BLaER1 treated with 17β-estradiol and CSF1 and Interleukin-3, amounts not matched to agents 10 nM and 100 nM (cell line): Measurements from ENCODE around the gene AHNAK2.

Experiments
- H3K27ac ChIP-seq, 11 experiments: shearing (Covaris generic); formaldehyde crosslinking; 2 replicates each; pipeline ENCODE4 v1.8.1; 2022
- H3K27me3 ChIP-seq, 11 experiments: shearing (Covaris generic); formaldehyde crosslinking; 2 replicates each; pipeline ENCODE4 v1.8.1; 2022
- H3K36me3 ChIP-seq, 11 experiments: shearing (Covaris generic); formaldehyde crosslinking; 2 replicates each; pipeline ENCODE4 v1.8.1; 2022
- H3K4me1 ChIP-seq, 10 experiments: shearing (Covaris generic); formaldehyde crosslinking; 2 replicates each; pipeline ENCODE4 v1.8.1; 2022
- H3K4me2 ChIP-seq, 11 experiments: shearing (Covaris generic); formaldehyde crosslinking; 2 replicates each; pipeline ENCODE4 v1.8.1; 2022
- H3K4me3 ChIP-seq, 10 experiments: shearing (Covaris generic); formaldehyde crosslinking; 2 replicates each; pipeline ENCODE4 v1.8.1; 2022
- H3K9ac ChIP-seq, 11 experiments: shearing (Covaris generic); formaldehyde crosslinking; 2 replicates each; pipeline ENCODE4 v1.8.1; 2022
- H3K9me3 ChIP-seq, 11 experiments: shearing (Covaris generic); formaldehyde crosslinking; replicated peaks in 1 of 11; 2 replicates each; pipeline ENCODE4 v1.8.1; 2022
- H4K20me1 ChIP-seq, 11 experiments: shearing (Covaris generic); formaldehyde crosslinking; 2 replicates each; pipeline ENCODE4 v1.8.1; 2022
- Cebpa-rat ChIP-seq, 11 experiments: shearing (Covaris generic); IDR thresholded peaks; 2 replicates each; pipeline ENCODE4 v1.8.1; 2022

Gene AHNAK2

DNA sequence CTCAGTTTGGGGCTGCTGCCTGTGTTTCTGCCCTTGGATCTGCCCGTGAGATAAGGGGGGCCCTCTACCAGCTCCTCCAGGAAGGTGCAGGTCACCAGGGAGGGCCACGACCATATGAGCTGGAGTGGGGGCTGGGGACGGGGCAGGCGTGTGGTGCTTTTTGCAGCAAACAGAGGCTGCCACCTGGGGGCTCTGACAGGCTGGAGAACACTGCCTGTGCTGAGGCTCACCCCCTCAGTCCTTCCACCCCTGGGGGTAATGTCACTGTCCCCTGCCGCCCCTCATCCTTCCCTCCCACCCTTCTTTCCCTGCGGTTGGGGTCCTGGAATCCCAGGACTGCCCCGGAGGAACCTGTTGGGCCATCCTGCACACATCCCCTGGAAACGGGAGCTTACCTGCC is 50.3 kb downstream of the AHNAK2 start:
- H3K36me3 ChIP-seq = peaks cover 0 to 13% (median 0%) of the 10 kb centered on the region in 11 experiments; a peak in 5 of 22 replicates
- TF ChIP-seq Cebpa-rat (IDR thresholded peaks at IDR 0.05) = no peak
- H3K27ac ChIP-seq = peak overlapping the region in 7 of 11 experiments; percentile 75 to 91 (median 83); a peak in 12 of 22 replicates
- peaks cover 0 to 48% (median 0%) of the 10 kb centered on the region in 11 experiments; a peak in 5 of 22 replicates for H4K20me1 ChIP-seq
- H3K9ac ChIP-seq = peak overlapping the region in 8 of 11 experiments; percentile 61 to 84 (median 75); a peak in 13 of 22 replicates
- peaks cover 3 to 8% (median 7%) of the 10 kb centered on the region in 11 experiments; a peak in 15 of 22 replicates for H3K9me3 ChIP-seq
- peak overlapping the region; percentile 89 to 100 (median 98); a peak in 21 of 22 replicates for H3K4me2 ChIP-seq
- peak overlapping the region in 2 of 10 experiments; percentile 57 to 66; a peak in 4 of 20 replicates for H3K4me3 ChIP-seq
- peaks cover 50 to 86% (median 81%) of the 10 kb centered on the region in 10 experiments for H3K4me1 ChIP-seq
- H3K27me3 ChIP-seq = peaks cover 0 to 12% (median 0%) of the 10 kb centered on the region in 11 experiments; a peak in 3 of 22 replicates

DNA sequence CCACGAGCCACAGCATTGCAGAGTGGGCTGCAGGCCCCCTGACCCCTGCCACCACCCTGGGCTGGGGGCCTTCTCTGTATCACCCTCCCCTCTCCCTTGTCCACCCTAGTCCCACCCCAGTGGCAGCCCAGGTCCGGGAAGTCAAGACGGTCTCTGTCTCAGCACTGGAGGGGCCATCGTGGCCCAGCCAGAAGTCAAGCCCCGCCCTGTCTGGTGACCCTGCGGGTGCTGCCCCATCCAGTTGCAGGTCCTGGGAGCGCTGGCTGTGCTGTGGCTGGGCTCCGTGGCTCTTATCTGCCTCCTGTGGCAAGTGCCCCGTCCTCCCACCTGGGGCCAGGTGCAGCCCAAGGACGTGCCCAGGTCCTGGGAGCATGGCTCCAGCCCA is 50.8 kb downstream of the AHNAK2 start:
- peaks cover 0 to 13% (median 0%) of the 10 kb centered on the region in 11 experiments; a peak in 5 of 22 replicates for H3K36me3 ChIP-seq
- H3K9ac ChIP-seq = peak overlapping the region in 8 of 11 experiments; percentile 61 to 84 (median 75); a peak in 14 of 22 replicates
- H3K27ac ChIP-seq = peak overlapping the region in 7 of 11 experiments; percentile 75 to 91 (median 83); a peak in 15 of 22 replicates
- H4K20me1 ChIP-seq = peaks cover 0 to 48% (median 0%) of the 10 kb centered on the region in 11 experiments; a peak in 5 of 22 replicates
- H3K4me2 ChIP-seq = peak overlapping the region; percentile 89 to 100 (median 98)
- TF ChIP-seq Cebpa-rat (IDR thresholded peaks at IDR 0.05) = no peak
- H3K9me3 ChIP-seq = peaks cover 3 to 8% (median 7%) of the 10 kb centered on the region in 11 experiments; a peak in 15 of 22 replicates
- peaks cover 0 to 7% (median 0%) of the 10 kb centered on the region in 11 experiments; a peak in 3 of 22 replicates for H3K27me3 ChIP-seq
- peak overlapping the region in 5 of 10 experiments; percentile 31 to 66 (median 42); a peak in 7 of 20 replicates for H3K4me3 ChIP-seq
- H3K4me1 ChIP-seq = peaks cover 55 to 86% (median 81%) of the 10 kb centered on the region in 10 experiments

DNA sequence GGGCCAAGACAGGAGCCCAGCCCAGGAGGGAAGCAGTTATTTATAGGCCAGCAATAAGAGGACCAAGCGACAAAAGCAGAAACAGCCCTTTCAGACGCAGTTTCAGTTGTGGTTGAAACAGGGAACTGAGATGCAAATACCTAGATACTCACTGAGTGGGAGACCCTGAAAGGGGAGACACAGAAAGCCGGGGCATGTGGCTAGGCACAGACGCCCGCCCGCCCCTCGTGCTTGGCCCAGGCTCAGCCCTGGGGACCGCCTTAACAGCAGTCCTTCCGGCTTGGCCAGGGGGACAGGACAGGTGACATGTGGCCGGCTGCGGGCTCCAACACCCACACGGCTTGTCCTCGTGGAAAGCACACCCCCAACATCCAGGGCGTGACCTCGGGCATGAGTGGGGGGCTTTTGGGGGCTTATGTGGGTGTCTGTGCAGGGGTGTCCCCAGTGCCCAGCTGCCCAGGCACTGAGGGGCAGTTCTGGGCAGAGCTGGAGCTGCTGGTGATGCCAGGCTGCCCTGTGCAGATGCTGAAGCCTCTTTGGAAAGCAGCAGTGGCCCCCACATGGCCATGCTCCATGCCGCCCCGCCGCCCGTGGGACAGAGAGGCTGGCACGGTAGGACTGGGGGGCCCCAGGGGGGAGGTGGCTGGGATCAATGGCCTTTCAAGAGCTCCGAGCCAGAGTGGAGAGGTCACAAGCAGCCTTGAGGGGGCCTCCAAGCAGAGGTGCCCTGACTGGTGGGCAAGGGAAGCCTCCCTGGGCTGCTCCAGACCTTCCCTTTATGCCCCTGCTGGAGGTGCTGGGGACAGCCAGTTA is 51.3 kb downstream of the AHNAK2 start:
- peak overlapping the region in 7 of 10 experiments; percentile 42 to 66 (median 54); a peak in 14 of 20 replicates for H3K4me3 ChIP-seq
- H3K9ac ChIP-seq = peak overlapping the region in 9 of 11 experiments; percentile 56 to 84 (median 74); a peak in 18 of 22 replicates
- H3K9me3 ChIP-seq = peaks cover 3 to 8% (median 7%) of the 10 kb centered on the region in 11 experiments; a peak in 15 of 22 replicates
- peaks cover 0 to 13% (median 0%) of the 10 kb centered on the region in 11 experiments; a peak in 5 of 22 replicates for H3K36me3 ChIP-seq
- H3K4me1 ChIP-seq = peaks cover 55 to 81% (median 76%) of the 10 kb centered on the region in 10 experiments
- H3K27me3 ChIP-seq = peaks cover 0 to 6% (median 0%) of the 10 kb centered on the region in 11 experiments; a peak in 1 of 22 replicates
- peak overlapping the region; percentile 89 to 100 (median 98) for H3K4me2 ChIP-seq
- no peak for TF ChIP-seq Cebpa-rat (IDR thresholded peaks at IDR 0.05)
- H3K27ac ChIP-seq = peak overlapping the region in 10 of 11 experiments; percentile 6 to 91 (median 82); a peak in 19 of 22 replicates
- peaks cover 0 to 48% (median 0%) of the 10 kb centered on the region in 11 experiments; a peak in 5 of 22 replicates for H4K20me1 ChIP-seq

DNA sequence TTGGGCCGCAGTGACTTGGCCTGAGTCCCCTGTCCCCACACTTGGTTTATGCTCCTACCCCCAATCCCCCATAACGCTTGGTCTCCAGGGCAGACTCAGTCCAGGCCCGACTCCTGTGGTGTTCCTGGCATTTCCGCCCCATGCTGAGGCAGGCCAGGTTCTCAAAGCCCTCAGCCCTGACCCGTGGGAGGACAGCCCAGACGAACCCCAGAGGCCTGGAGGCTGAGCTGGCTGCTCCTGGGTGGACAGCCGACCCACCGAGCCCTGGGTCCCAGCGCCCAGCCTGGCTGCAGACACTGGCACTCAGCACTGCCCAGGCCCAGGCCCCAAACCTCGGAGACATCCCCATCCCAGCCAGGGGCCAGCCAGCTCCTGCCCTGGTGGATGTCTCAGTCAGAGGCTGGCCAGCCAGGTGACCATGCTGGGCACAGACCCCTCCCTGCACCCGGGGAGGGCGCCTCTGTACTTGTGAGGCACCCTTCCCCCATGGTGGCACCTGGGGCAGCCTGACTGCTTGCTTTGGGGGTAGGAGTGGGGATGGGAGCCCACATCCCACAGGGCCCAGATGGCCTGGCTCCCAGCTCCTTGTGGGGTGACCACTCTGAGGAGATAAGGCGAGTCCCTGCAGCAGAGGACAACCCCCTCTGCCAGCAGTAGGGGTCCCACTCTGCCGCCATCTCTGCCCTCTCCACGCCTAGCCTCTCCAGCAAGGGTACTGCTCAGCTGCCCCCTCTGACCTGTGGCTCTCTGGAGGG is 52.1 kb downstream of the AHNAK2 start:
- no peak for TF ChIP-seq Cebpa-rat (IDR thresholded peaks at IDR 0.05)
- Histone ChIP-seq H3K4me3 (peak overlapping the region in 8 of 10 experiments; percentile 36 to 66 (median 52); a peak in 15 of 20 replicates), H3K36me3 (peaks cover 0 to 13% (median 0%) of the 10 kb centered on the region in 11 experiments; a peak in 5 of 22 replicates), H3K27ac (peak overlapping the region; percentile 2 to 91 (median 81); a peak in 20 of 22 replicates), H3K27me3 (0 out of 22 replicates have a peak, but pooled peaks cover 0 to under 1% (median 0%) of the 10 kb centered on the region in 11 experiments), H3K9me3 (peaks cover 3 to 8% (median 7%) of the 10 kb centered on the region in 11 experiments; a peak in 15 of 22 replicates), H3K4me2 (peak overlapping the region; percentile 89 to 100 (median 98)), H3K4me1 (peaks cover 55 to 73% (median 68%) of the 10 kb centered on the region in 10 experiments), H4K20me1 (peaks cover 0 to 46% (median 0%) of the 10 kb centered on the region in 11 experiments; a peak in 5 of 22 replicates), H3K9ac (peak overlapping the region; percentile 13 to 84 (median 71); a peak in 17 of 22 replicates)

DNA sequence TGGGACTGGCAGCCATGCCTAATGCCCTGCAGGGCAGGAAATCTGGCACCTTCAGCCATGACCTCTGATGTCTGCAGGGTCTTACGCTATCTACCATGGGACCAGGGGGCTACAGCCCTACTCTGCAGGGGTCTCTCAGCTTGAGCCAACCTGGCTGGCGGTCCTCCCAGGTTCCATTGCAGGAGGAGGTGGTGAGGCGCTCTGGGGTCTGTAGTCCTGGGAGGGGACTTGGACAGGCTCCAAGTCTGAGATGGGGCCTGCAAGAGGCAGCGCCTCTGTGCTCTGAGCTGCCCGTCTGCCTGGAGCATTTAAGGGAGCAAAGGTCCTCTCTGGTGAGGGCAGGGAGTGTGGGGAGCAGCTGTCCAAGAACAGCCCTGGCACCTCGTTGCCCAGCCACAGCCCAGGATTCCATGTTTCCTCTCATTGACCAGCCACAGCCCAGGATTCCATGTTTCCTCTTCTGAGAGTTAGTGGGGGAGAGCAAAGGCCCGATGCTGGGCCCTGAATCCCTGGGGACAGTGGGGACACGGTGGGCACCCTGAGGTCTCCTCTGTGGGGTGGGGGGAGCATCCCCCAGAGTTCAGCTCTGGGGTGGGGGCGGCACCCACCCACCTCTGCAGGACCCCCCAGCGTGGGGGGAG is 52.8 kb downstream of the AHNAK2 start:
- no peak for TF ChIP-seq Cebpa-rat (IDR thresholded peaks at IDR 0.05)
- Histone ChIP-seq H3K4me3 (peak overlapping the region in 8 of 10 experiments; percentile 17 to 66 (median 52); a peak in 15 of 20 replicates), H3K36me3 (peaks cover 0 to 13% (median 0%) of the 10 kb centered on the region in 11 experiments; a peak in 5 of 22 replicates), H3K9me3 (peaks cover 3 to 8% (median 7%) of the 10 kb centered on the region in 11 experiments; a peak in 15 of 22 replicates), H3K9ac (peak overlapping the region; percentile 13 to 84 (median 71); a peak in 17 of 22 replicates), H3K27me3 (no peaks in the 10 kb centered on the region), H3K4me1 (peaks cover 58 to 70% (median 66%) of the 10 kb centered on the region in 10 experiments), H3K27ac (peak overlapping the region in 10 of 11 experiments; percentile 2 to 91 (median 82); a peak in 18 of 22 replicates), H4K20me1 (peaks cover 0 to 46% (median 0%) of the 10 kb centered on the region in 11 experiments; a peak in 5 of 22 replicates), H3K4me2 (peak overlapping the region; percentile 89 to 100 (median 98))

DNA sequence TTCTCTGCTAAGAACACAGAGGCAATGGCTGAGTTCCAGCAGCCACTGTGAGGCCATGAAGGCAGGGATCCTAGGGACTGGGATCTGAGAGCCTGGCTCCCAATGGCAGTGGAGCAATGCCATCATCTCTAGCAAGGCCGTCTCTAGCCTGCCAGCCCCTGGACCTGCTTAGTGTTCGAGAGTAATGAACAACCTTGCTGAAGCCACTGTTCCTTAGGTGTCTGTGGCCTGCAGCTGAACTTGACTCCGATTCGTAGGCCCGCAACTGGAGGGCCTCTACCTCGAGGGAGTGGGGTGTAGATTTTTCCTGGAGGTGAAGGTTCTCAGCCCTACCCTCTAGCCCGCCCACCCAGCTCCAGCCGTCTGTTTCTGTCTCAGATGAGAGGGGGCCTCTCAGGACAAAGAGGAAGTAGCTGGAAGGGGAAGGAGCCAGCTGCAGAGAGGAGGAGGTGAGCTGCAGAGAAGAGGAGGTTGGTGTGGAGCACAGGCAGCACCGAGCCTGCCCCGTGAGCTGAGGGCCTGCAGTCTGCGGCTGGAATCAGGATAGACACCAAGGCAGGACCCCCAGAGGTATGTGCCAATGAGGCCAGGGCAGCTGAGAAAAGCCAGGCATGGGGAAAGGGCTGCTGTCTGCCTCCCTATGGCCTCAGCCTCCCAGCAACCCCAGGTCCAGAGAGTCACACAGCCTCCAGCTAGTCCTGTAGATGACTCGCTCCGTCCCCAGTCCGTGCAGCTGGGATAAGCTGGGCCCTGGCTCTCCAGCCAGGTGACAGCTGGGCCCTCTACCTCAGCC is 53.6 kb downstream of the AHNAK2 start, which contains the start of gene PLD4:
Gene PLD4, plus strand, starts transcription at position 459 of the 793 bp plus-strand sequence. CDS start 2,262 bp downstream, outside the sequence.
- Histone ChIP-seq H3K36me3 (peaks cover 0 to 11% (median 0%) of the 10 kb centered on the region in 11 experiments; a peak in 5 of 22 replicates), H3K27me3 (no peaks in the 10 kb centered on the region), H3K9ac (peak within 1 kb of the TSS; percentile 13 to 84 (median 71); a peak in 17 of 22 replicates), H3K9me3 (peaks cover 3 to 8% (median 7%) of the 10 kb centered on the region in 11 experiments; a peak in 15 of 22 replicates), H4K20me1 (peaks cover 0 to 42% (median 0%) of the 10 kb centered on the region in 11 experiments; a peak in 5 of 22 replicates), H3K4me1 (peaks cover 61 to 77% (median 71%) of the 10 kb centered on the region in 10 experiments), H3K4me3 (peak within 1 kb of the TSS in 8 of 10 experiments; percentile 17 to 66 (median 52); a peak in 16 of 20 replicates), H3K27ac (peak within 1 kb of the TSS in 10 of 11 experiments; percentile 2 to 91 (median 82); a peak in 18 of 22 replicates), H3K4me2 (peak within 1 kb of the TSS; percentile 89 to 100 (median 98))
- no peak for TF ChIP-seq Cebpa-rat (IDR thresholded peaks at IDR 0.05)
